ES-I3 (cell line): Measurements from ENCODE around the gene ASNS.
"Not testable (repeated sequence)": the region's sequence is repeated elsewhere in the genome, so short reads cannot be mapped to it uniquely, and the experiment has no call there.

ENCODE experiments used
- H3K36me3 ChIP-seq: 2 replicates; pipeline ENCODE4 v1.6.1; 2013; ENCODE audit warnings: mild to moderate bottlenecking, low read length, control low read depth, moderate library complexity; ENCODE audit not compliant: insufficient read depth
- H3K4me1 ChIP-seq: 2 replicates; pipeline ENCODE4 v1.6.1; 2013; ENCODE audit warnings: mild to moderate bottlenecking, control low read depth, low read length; ENCODE audit not compliant: insufficient read depth
- H3K9ac ChIP-seq: 2 replicates; pipeline ENCODE4 v1.6.1; 2013; ENCODE audit warnings: low read depth, mild to moderate bottlenecking, low read length, moderate library complexity
- H3K9me3 ChIP-seq: 2 replicates; pipeline ENCODE4 v1.6.1; 2013; ENCODE audit warnings: mild to moderate bottlenecking, low read length, moderate library complexity; ENCODE audit not compliant: control insufficient read depth, insufficient read depth

The ASNS gene

GRCh38 chr7:97857544-97857943, 14.7 kb downstream of the ASNS start:
- Histone ChIP-seq H3K9ac (no peak overlapping the region), H3K36me3 (peaks cover 15% of the 10 kb centered on the region; the same call in 1 of the 2 replicates), H3K9me3 (no peaks in the 10 kb centered on the region), H3K4me1 (no peaks in the 10 kb centered on the region)

GRCh38 chr7:97851683-97852082, 20.5 kb downstream of the ASNS start:
- Histone ChIP-seq H3K4me1 (no peaks in the 10 kb centered on the region), H3K36me3 (peaks cover 6% of the 10 kb centered on the region; the same call in 1 of the 2 replicates), H3K9me3 (no peaks in the 10 kb centered on the region), H3K9ac (no peak overlapping the region)

GRCh38 chr7:97850262-97851031, 21.8 kb downstream of the ASNS start:
- H3K9ac ChIP-seq, H3K4me1 ChIP-seq, H3K9me3 ChIP-seq, H3K36me3 ChIP-seq: not testable (repeated sequence)

- Histone ChIP-seq H3K4me1 (no peaks in the 10 kb centered on the region), H3K9ac (no peak overlapping the region), H3K36me3 (no peaks in the 10 kb centered on the region; the same call in 1 of the 2 replicates), H3K9me3 (no peaks in the 10 kb centered on the region; the same call in 1 of the 2 replicates)
These were observed 24.4 kb downstream of the ASNS start for GRCh38 chr7:97847791-97848190.

- no peak overlapping the region for H3K9ac ChIP-seq
- no peaks in the 10 kb centered on the region for H3K36me3 ChIP-seq
- H3K9me3 ChIP-seq = no peaks in the 10 kb centered on the region; the same call in 1 of the 2 replicates
- H3K4me1 ChIP-seq = no peaks in the 10 kb centered on the region
These were observed 25.3 kb downstream of the ASNS start for GRCh38 chr7:97846945-97847344.

- no peaks in the 10 kb centered on the region for H3K4me1 ChIP-seq
- no peaks in the 10 kb centered on the region for H3K36me3 ChIP-seq
- no peaks in the 10 kb centered on the region; the same call in 1 of the 2 replicates for H3K9me3 ChIP-seq
- no peak overlapping the region for H3K9ac ChIP-seq
These were observed 26.5 kb downstream of the ASNS start for GRCh38 chr7:97845622-97846203.

- Histone ChIP-seq H3K9ac (no peak overlapping the region), H3K4me1 (no peaks in the 10 kb centered on the region), H3K9me3 (no peaks in the 10 kb centered on the region; the same call in 1 of the 2 replicates)
These were observed 28.2 kb downstream of the ASNS start for GRCh38 chr7:97844036-97844435.

GRCh38 chr7:97842772-97843345, 29.3 kb downstream of the ASNS start:
- H3K4me1 ChIP-seq = no peaks in the 10 kb centered on the region
- no peaks in the 10 kb centered on the region for H3K36me3 ChIP-seq
- no peaks in the 10 kb centered on the region; the same call in 1 of the 2 replicates for H3K9me3 ChIP-seq
- H3K9ac ChIP-seq = no peak overlapping the region

More at GRCh38 chr7:97844036-97844435, 28.2 kb downstream of the ASNS start:
- H3K36me3 ChIP-seq = no peaks in the 10 kb centered on the region

GRCh38 chr7:97842006-97842405, 30.2 kb downstream of the ASNS start:
- H3K9ac ChIP-seq = no peak overlapping the region
- no peaks in the 10 kb centered on the region; the same call in 1 of the 2 replicates for H3K9me3 ChIP-seq
- no peaks in the 10 kb centered on the region for H3K36me3 ChIP-seq
- no peaks in the 10 kb centered on the region for H3K4me1 ChIP-seq

GRCh38 chr7:97835296-97836138, 36.7 kb downstream of the ASNS start:
- Histone ChIP-seq H3K36me3 (no peaks in the 10 kb centered on the region), H3K9ac (no peak overlapping the region), H3K4me1 (no peaks in the 10 kb centered on the region), H3K9me3 (no peaks in the 10 kb centered on the region)

- Histone ChIP-seq H3K9ac (no peak overlapping the region), H3K36me3 (no peaks in the 10 kb centered on the region)
These were observed 53.0 kb downstream of the ASNS start for GRCh38 chr7:97819161-97819560.

GRCh38 chr7:97818066-97818663, 54.0 kb downstream of the ASNS start:
- H3K36me3 ChIP-seq = no peaks in the 10 kb centered on the region
- no peak overlapping the region for H3K9ac ChIP-seq
- H3K9me3 ChIP-seq = no peaks in the 10 kb centered on the region
- H3K4me1 ChIP-seq = no peaks in the 10 kb centered on the region

More at GRCh38 chr7:97819161-97819560, 53.0 kb downstream of the ASNS start:
- Histone ChIP-seq H3K9me3 (no peaks in the 10 kb centered on the region), H3K4me1 (no peaks in the 10 kb centered on the region)
